ENCODE results near the gene FCMR.

FCMR gene

GRCh38 chr1:206946261-206946660, 24.5 kb upstream of the FCMR start, which contains the start of gene PIGR:
Gene PIGR (minus strand): TSS chr1:206946466. CDS start chr1:206940531, 5,935 bp downstream.
- no peak within 1 kb of the TSS for H3K4me3 ChIP-seq (ENCODE audit: low read length)
- peaks cover 9% of the 10 kb centered on the region for H3K9me3 ChIP-seq (ENCODE audit: control insufficient read depth, low read length)
- H3K4me1 ChIP-seq (ENCODE audit: control insufficient read depth, insufficient read depth, low read length): no peaks in the 10 kb centered on the region
- no peak within 1 kb of the TSS for H3K9ac ChIP-seq (ENCODE audit: low read length)
- H3K36me3 ChIP-seq (ENCODE audit: control insufficient read depth, insufficient read depth, low read length, severe bottlenecking): no peaks in the 10 kb centered on the region
- DNase-seq (ENCODE audit: low read depth): no peak
- H3K27me3 ChIP-seq (replicated peaks; ENCODE audit: control insufficient read depth, insufficient read depth, low read length): peaks cover 68% of the 10 kb centered on the region

GRCh38 chr1:206945779-206946178, 24.0 kb upstream of the FCMR start:
- H3K27me3 ChIP-seq (replicated peaks; ENCODE audit: control insufficient read depth, insufficient read depth, low read length): peaks cover 69% of the 10 kb centered on the region
- H3K9me3 ChIP-seq (ENCODE audit: control insufficient read depth, low read length): peaks cover 9% of the 10 kb centered on the region

GRCh38 chr1:206944703-206945102, 23.0 kb upstream of the FCMR start:
- H3K4me1 ChIP-seq (ENCODE audit: control insufficient read depth, insufficient read depth, low read length): no peaks in the 10 kb centered on the region
- H3K9me3 ChIP-seq (ENCODE audit: control insufficient read depth, low read length): peaks cover 5% of the 10 kb centered on the region
- H3K4me3 ChIP-seq (ENCODE audit: low read length): no peak overlapping the region
- no peak for DNase-seq (ENCODE audit: low read depth)
- H3K36me3 ChIP-seq (ENCODE audit: control insufficient read depth, insufficient read depth, low read length, severe bottlenecking): no peaks in the 10 kb centered on the region
- peaks cover 74% of the 10 kb centered on the region for H3K27me3 ChIP-seq (replicated peaks; ENCODE audit: control insufficient read depth, insufficient read depth, low read length)
- no peak overlapping the region for H3K9ac ChIP-seq (ENCODE audit: low read length)

More at GRCh38 chr1:206945779-206946178, 24.0 kb upstream of the FCMR start:
- no peak for DNase-seq (ENCODE audit: low read depth)
- H3K36me3 ChIP-seq (ENCODE audit: control insufficient read depth, insufficient read depth, low read length, severe bottlenecking): no peaks in the 10 kb centered on the region
- H3K4me1 ChIP-seq (ENCODE audit: control insufficient read depth, insufficient read depth, low read length): no peaks in the 10 kb centered on the region
- H3K9ac ChIP-seq (ENCODE audit: low read length): no peak overlapping the region
- H3K4me3 ChIP-seq (ENCODE audit: low read length): no peak overlapping the region

- H3K27me3 ChIP-seq (replicated peaks; ENCODE audit: control insufficient read depth, insufficient read depth, low read length): peaks cover 69% of the 10 kb centered on the region
- no peaks in the 10 kb centered on the region for H3K36me3 ChIP-seq (ENCODE audit: control insufficient read depth, insufficient read depth, low read length, severe bottlenecking)
- DNase-seq (ENCODE audit: low read depth): no peak
- H3K4me3 ChIP-seq (ENCODE audit: low read length): no peak overlapping the region
- H3K9me3 ChIP-seq (ENCODE audit: control insufficient read depth, low read length): no peaks in the 10 kb centered on the region
- H3K4me1 ChIP-seq (ENCODE audit: control insufficient read depth, insufficient read depth, low read length): no peaks in the 10 kb centered on the region
- no peak overlapping the region for H3K9ac ChIP-seq (ENCODE audit: low read length)
Observed at GRCh38 chr1:206941766-206942418, 20.2 kb upstream of the FCMR start.

- no peaks in the 10 kb centered on the region for H3K36me3 ChIP-seq (ENCODE audit: control insufficient read depth, insufficient read depth, low read length, severe bottlenecking)
- no peaks in the 10 kb centered on the region for H3K9me3 ChIP-seq (ENCODE audit: control insufficient read depth, low read length)
- H3K9ac ChIP-seq (ENCODE audit: low read length): no peak overlapping the region
- DNase-seq (ENCODE audit: low read depth): no peak
- no peak overlapping the region for H3K4me3 ChIP-seq (ENCODE audit: low read length)
- H3K4me1 ChIP-seq (ENCODE audit: control insufficient read depth, insufficient read depth, low read length): no peaks in the 10 kb centered on the region
- H3K27me3 ChIP-seq (replicated peaks; ENCODE audit: control insufficient read depth, insufficient read depth, low read length): peaks cover 66% of the 10 kb centered on the region
Observed at GRCh38 chr1:206940588-206940936, 18.8 kb upstream of the FCMR start.

GRCh38 chr1:206939841-206940587, 18.3 kb upstream of the FCMR start:
- peaks cover 66% of the 10 kb centered on the region for H3K27me3 ChIP-seq (replicated peaks; ENCODE audit: control insufficient read depth, insufficient read depth, low read length)
- no peaks in the 10 kb centered on the region for H3K36me3 ChIP-seq (ENCODE audit: control insufficient read depth, insufficient read depth, low read length, severe bottlenecking)
- no peak overlapping the region for H3K9ac ChIP-seq (ENCODE audit: low read length)
- H3K4me3 ChIP-seq (ENCODE audit: low read length): no peak overlapping the region
- H3K9me3 ChIP-seq (ENCODE audit: control insufficient read depth, low read length): no peaks in the 10 kb centered on the region
- no peaks in the 10 kb centered on the region for H3K4me1 ChIP-seq (ENCODE audit: control insufficient read depth, insufficient read depth, low read length)
- no peak for DNase-seq (ENCODE audit: low read depth)

GRCh38 chr1:206939131-206939530, 17.4 kb upstream of the FCMR start:
- DNase-seq (ENCODE audit: low read depth): no peak
- Histone ChIP-seq H3K4me1 (ENCODE audit: control insufficient read depth, insufficient read depth, low read length) (no peaks in the 10 kb centered on the region), H3K27me3 (replicated peaks; ENCODE audit: control insufficient read depth, insufficient read depth, low read length) (peaks cover 63% of the 10 kb centered on the region), H3K9me3 (ENCODE audit: control insufficient read depth, low read length) (no peaks in the 10 kb centered on the region), H3K9ac (ENCODE audit: low read length) (no peak overlapping the region), H3K4me3 (ENCODE audit: low read length) (no peak overlapping the region), H3K36me3 (ENCODE audit: control insufficient read depth, insufficient read depth, low read length, severe bottlenecking) (no peaks in the 10 kb centered on the region)

- DNase-seq (ENCODE audit: low read depth): no peak
- Histone ChIP-seq H3K36me3 (ENCODE audit: control insufficient read depth, insufficient read depth, low read length, severe bottlenecking) (no peaks in the 10 kb centered on the region), H3K27me3 (replicated peaks; ENCODE audit: control insufficient read depth, insufficient read depth, low read length) (peaks cover 47% of the 10 kb centered on the region), H3K9me3 (ENCODE audit: control insufficient read depth, low read length) (no peaks in the 10 kb centered on the region), H3K4me3 (ENCODE audit: low read length) (no peak overlapping the region), H3K4me1 (ENCODE audit: control insufficient read depth, insufficient read depth, low read length) (no peaks in the 10 kb centered on the region), H3K9ac (ENCODE audit: low read length) (no peak overlapping the region)
Observed at GRCh38 chr1:206937425-206937824, 15.7 kb upstream of the FCMR start.

GRCh38 chr1:206935491-206936067, 13.8 kb upstream of the FCMR start:
- Histone ChIP-seq H3K4me3 (ENCODE audit: low read length) (no peak overlapping the region), H3K9ac (ENCODE audit: low read length) (no peak overlapping the region), H3K4me1 (ENCODE audit: control insufficient read depth, insufficient read depth, low read length) (no peaks in the 10 kb centered on the region), H3K36me3 (ENCODE audit: control insufficient read depth, insufficient read depth, low read length, severe bottlenecking) (no peaks in the 10 kb centered on the region), H3K9me3 (ENCODE audit: control insufficient read depth, low read length) (no peaks in the 10 kb centered on the region), H3K27me3 (replicated peaks; ENCODE audit: control insufficient read depth, insufficient read depth, low read length) (peaks cover 48% of the 10 kb centered on the region)
- DNase-seq (ENCODE audit: low read depth): no peak

GRCh38 chr1:206933333-206933945, 11.7 kb upstream of the FCMR start:
- Histone ChIP-seq H3K36me3 (ENCODE audit: control insufficient read depth, insufficient read depth, low read length, severe bottlenecking) (no peaks in the 10 kb centered on the region), H3K9ac (ENCODE audit: low read length) (no peak overlapping the region), H3K4me1 (ENCODE audit: control insufficient read depth, insufficient read depth, low read length) (no peaks in the 10 kb centered on the region), H3K9me3 (ENCODE audit: control insufficient read depth, low read length) (no peaks in the 10 kb centered on the region), H3K4me3 (ENCODE audit: low read length) (no peak overlapping the region), H3K27me3 (replicated peaks; ENCODE audit: control insufficient read depth, insufficient read depth, low read length) (peaks cover 43% of the 10 kb centered on the region)
- no peak for DNase-seq (ENCODE audit: low read depth)

- H3K9ac ChIP-seq (ENCODE audit: low read length): no peak overlapping the region
- H3K9me3 ChIP-seq (ENCODE audit: control insufficient read depth, low read length): no peaks in the 10 kb centered on the region
- no peak for DNase-seq (ENCODE audit: low read depth)
- H3K4me3 ChIP-seq (ENCODE audit: low read length): no peak overlapping the region
- peaks cover 34% of the 10 kb centered on the region for H3K27me3 ChIP-seq (replicated peaks; ENCODE audit: control insufficient read depth, insufficient read depth, low read length)
- no peaks in the 10 kb centered on the region for H3K4me1 ChIP-seq (ENCODE audit: control insufficient read depth, insufficient read depth, low read length)
- no peaks in the 10 kb centered on the region for H3K36me3 ChIP-seq (ENCODE audit: control insufficient read depth, insufficient read depth, low read length, severe bottlenecking)
Observed at GRCh38 chr1:206932177-206932576, 10.4 kb upstream of the FCMR start.

All from adipocyte (in vitro differentiated cells).